GM21360 (cell line): Measurements from ENCODE around the gene C4orf54.

Experiments used
- ATAC-seq: cut with Tn5 transposase; IDR thresholded peaks from one replicate; pipeline ENCODE4 v1.9.1; 2021; ENCODE audit warnings: mild to moderate bottlenecking, moderate library complexity; ENCODE audit not compliant: unreplicated experiment

The C4orf54 gene

DNA sequence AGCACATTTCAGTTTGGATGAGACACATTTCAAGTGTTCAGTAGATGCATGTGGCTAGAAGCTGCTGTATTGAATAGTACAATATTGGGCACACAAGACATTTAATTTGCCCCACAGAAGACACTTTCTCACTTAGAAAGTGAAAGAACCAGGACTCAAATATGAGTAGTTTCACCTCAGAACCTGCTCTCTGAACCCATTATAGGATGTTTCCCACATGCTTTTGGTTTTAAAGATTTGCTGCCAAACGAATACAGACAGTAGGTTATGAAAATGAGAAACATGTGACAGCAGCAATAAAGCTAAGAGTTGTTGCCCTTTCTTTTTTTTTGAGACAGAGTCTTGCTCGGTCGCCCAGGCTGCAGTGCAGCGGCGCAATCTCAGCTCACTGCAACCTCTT is 32.3 kb downstream of the C4orf54 start:
- ATAC-seq = no peak

DNA sequence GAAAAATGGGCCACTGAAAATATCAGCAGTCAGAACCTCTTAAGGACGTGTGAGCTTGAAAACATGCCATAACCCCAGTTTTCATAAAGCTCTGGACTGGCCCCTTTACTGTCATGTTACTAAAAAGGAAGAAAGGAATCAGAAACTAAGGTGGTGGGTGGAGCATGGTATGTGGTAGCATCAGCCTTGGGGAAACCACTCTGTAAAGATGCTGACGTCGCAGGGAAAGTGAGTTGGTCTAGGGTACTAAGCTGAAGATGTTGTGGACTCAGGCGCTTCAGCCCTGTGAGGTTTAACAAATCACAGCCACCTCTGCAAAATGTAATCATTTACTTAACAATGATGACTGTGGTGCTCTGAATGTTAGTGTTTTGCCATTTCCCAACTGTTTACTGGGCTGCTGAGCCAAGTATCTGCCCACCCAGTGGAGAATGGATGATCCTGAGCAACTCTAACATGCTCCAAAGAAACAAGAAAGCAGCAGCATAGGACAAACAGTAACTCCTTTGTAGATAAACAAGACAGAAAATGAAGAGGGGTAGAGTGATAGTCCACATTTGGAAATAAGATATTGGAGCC is 33.4 kb downstream of the C4orf54 start:
- peak; percentile 44 for ATAC-seq

GRCh38 chr4:99622341-99622740 is 35.3 kb downstream of the C4orf54 start:
- ATAC-seq = no peak

GRCh38 chr4:99617374-99617773 is 40.3 kb downstream of the C4orf54 start:
- ATAC-seq = no peak

GRCh38 chr4:99615170-99615820 is 42.3 kb downstream of the C4orf54 start:
- no peak for ATAC-seq

DNA sequence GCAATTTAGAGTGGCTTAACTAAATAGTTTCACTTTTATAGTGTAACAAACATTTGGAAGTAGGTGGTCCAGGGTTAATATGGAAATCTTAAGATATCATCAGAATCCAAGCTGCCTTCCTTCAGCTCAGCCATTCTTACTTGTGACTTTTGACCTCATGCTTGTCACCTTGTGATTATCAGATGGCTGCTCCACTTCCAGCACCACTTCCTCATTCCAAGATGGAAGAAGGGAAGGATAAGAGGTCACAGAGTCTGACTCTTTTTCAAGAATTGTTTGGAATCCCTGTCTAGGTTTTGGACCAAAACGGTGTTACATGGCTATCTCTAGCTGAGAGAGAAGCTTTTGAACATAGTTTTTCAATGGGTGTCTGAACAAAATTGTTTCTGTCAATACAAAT is 43.1 kb downstream of the C4orf54 start:
- no peak for ATAC-seq

DNA sequence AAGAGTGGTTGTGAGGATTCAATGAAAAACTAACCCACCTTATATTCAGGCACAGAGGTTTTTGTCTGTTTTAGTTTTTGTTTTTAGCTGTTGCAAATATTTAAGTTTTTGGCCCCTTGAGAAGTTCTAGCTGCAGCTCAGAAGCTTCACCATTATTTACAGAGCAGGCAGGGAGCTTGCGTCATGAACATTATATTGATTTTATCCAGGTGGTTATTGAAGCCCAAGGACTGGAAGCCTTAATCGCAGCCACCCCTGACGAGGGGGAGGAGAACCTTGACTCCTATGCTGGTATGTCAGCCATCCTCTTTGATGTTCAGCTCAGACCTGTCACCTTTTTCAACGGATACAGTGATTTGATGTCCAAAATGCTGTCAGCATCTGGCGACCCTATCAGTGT is 44.9 kb downstream of the C4orf54 start:
- ATAC-seq = no peak

- no peak for ATAC-seq
These were observed 45.3 kb downstream of the C4orf54 start for GRCh38 chr4:99612281-99612680.

DNA sequence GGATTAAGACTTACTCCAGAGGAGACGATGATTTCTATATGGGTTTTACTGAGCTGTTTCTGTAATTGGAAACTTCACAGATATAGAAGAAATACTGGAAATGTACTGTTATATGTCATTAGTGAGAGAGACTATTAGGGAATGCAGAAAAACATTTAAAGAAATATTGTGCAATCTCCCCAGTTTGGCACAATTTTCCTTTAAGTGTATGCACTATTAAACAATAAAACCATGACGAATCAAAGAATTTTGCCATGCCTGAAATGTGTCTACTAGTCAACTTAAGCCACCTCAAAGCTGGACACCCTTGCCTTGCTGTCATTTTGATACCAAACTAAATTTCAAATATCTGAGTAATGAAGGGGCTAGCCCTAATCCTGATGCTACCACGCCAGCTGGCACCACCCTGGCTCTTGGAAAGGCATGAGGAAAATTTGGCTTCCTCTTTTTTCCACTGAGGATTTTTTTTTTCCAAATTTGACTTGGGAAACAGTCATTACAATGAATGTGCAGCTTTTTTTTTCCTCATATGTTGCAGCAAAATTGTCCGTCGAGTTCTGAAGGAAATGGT is 46.9 kb downstream of the C4orf54 start:
- no peak for ATAC-seq

GRCh38 chr4:99608417-99608816 is 49.2 kb downstream of the C4orf54 start:
- no peak for ATAC-seq
